SK-N-MC (cell line): ENCODE measurements around the gene EEFSEC.

Experiments
- DNase-seq: peaks from one replicate; pipeline ENCODE4 v3.0.0-alpha.2; 2011; ENCODE audit warnings: low read depth, low spot score
- H3K27ac ChIP-seq: fragments of 200-600 bp; sonication (generic); 2 replicates; pipeline ENCODE4 v1.5.1; 2016; ENCODE audit warnings: mixed run types
- H3K36me3 ChIP-seq: fragments of 200-600 bp; sonication (generic); 2 replicates; pipeline ENCODE4 v1.6.1; 2017; ENCODE audit warnings: antibody characterized with exemption, low read length, mixed read lengths; ENCODE audit not compliant: insufficient read depth
- H3K4me3 ChIP-seq: fragments of 200-600 bp; sonication (generic); 2 replicates; pipeline ENCODE4 v1.5.1; 2016
- H3K9ac ChIP-seq: fragments of 200-600 bp; sonication (generic); 2 replicates; pipeline ENCODE4 v1.8.0; 2017; ENCODE audit warnings: mixed run types, mixed read lengths; ENCODE audit not compliant: insufficient read length
- H3K9me3 ChIP-seq: fragments of 200-600 bp; sonication (generic); 2 replicates; pipeline ENCODE4 v1.6.1; 2017; ENCODE audit warnings: low read depth, mild to moderate bottlenecking, antibody characterized with exemption, low read length, moderate library complexity, mixed read lengths
- EZH2 ChIP-seq: fragments of 200-600 bp; sonication (generic); IDR thresholded peaks from one replicate; pipeline ENCODE4 v1.6.1; 2017; ENCODE audit warnings: antibody characterized with exemption
- FOXP2 ChIP-seq: optimal IDR thresholded peaks from 2 replicates; pipeline ENCODE3; 2011; ENCODE audit warnings: mild to moderate bottlenecking, moderate library complexity; ENCODE audit not compliant: insufficient read depth; ENCODE audit errors: extremely low read length, control extremely low read depth
- POLR2AphosphoS5 ChIP-seq: IDR thresholded peaks from 2 replicates; pipeline ENCODE4 v1.6.1; 2012; ENCODE audit warnings: mild to moderate bottlenecking, low read depth, low read length, borderline replicate concordance

Gene EEFSEC

GRCh38 chr3:128366652-128367051 lies 213.4 kb downstream of the EEFSEC start:
- Histone ChIP-seq H3K4me3 (no peak overlapping the region), H3K9ac (no peak overlapping the region), H3K36me3 (no peaks in the 10 kb centered on the region), H3K9me3 (no peaks in the 10 kb centered on the region), H3K27ac (no peak overlapping the region)
- no peak for TF ChIP-seq FOXP2
- no peak for TF ChIP-seq EZH2
- no peak for TF ChIP-seq POLR2AphosphoS5
- DNase-seq, result no peak

- Histone ChIP-seq H3K4me3 (no peak overlapping the region), H3K36me3 (no peaks in the 10 kb centered on the region), H3K9me3 (no peaks in the 10 kb centered on the region), H3K27ac (no peak overlapping the region), H3K9ac (no peak overlapping the region)
- no peak for TF ChIP-seq FOXP2
- no peak for TF ChIP-seq EZH2
- TF ChIP-seq POLR2AphosphoS5, result no peak
- no peak for DNase-seq
Observed at GRCh38 chr3:128367221-128367620, 213.9 kb downstream of the EEFSEC start.

- no peak overlapping the region for H3K4me3 ChIP-seq
- TF ChIP-seq POLR2AphosphoS5 (no peak), FOXP2 (no peak), EZH2 (no peak)
- no peak for DNase-seq
- no peaks in the 10 kb centered on the region for H3K9me3 ChIP-seq
- no peaks in the 10 kb centered on the region for H3K36me3 ChIP-seq
- no peak overlapping the region for H3K9ac ChIP-seq
- no peak overlapping the region for H3K27ac ChIP-seq
Observed at GRCh38 chr3:128367761-128368160, 214.5 kb downstream of the EEFSEC start.

GRCh38 chr3:128368626-128369025 lies 215.3 kb downstream of the EEFSEC start:
- Histone ChIP-seq H3K9ac (no peak overlapping the region), H3K4me3 (no peak overlapping the region), H3K27ac (no peak overlapping the region), H3K36me3 (no peaks in the 10 kb centered on the region), H3K9me3 (no peaks in the 10 kb centered on the region)
- no peak for TF ChIP-seq EZH2
- TF ChIP-seq FOXP2, result no peak
- TF ChIP-seq POLR2AphosphoS5, result no peak
- DNase-seq, result no peak

- Histone ChIP-seq H3K36me3 (no peaks in the 10 kb centered on the region), H3K9ac (no peak overlapping the region), H3K4me3 (no peak overlapping the region), H3K9me3 (no peaks in the 10 kb centered on the region), H3K27ac (no peak overlapping the region)
- no peak for TF ChIP-seq FOXP2
- TF ChIP-seq EZH2, result no peak
- no peak for TF ChIP-seq POLR2AphosphoS5
- DNase-seq, result no peak
Observed at GRCh38 chr3:128369121-128369703, 215.9 kb downstream of the EEFSEC start.

- Histone ChIP-seq H3K9me3 (no peaks in the 10 kb centered on the region), H3K9ac (no peak overlapping the region), H3K4me3 (no peak overlapping the region), H3K36me3 (no peaks in the 10 kb centered on the region), H3K27ac (no peak overlapping the region)
- TF ChIP-seq EZH2, result no peak
- no peak for TF ChIP-seq FOXP2
- TF ChIP-seq POLR2AphosphoS5, result no peak
- no peak for DNase-seq
Observed at GRCh38 chr3:128369881-128370642, 216.8 kb downstream of the EEFSEC start.

GRCh38 chr3:128372281-128372680 lies 219.0 kb downstream of the EEFSEC start:
- no peak overlapping the region for H3K9ac ChIP-seq
- no peak overlapping the region for H3K27ac ChIP-seq
- DNase-seq, result no peak
- TF ChIP-seq POLR2AphosphoS5, result no peak
- no peak for TF ChIP-seq FOXP2
- H3K4me3 ChIP-seq, result no peak overlapping the region
- no peaks in the 10 kb centered on the region for H3K9me3 ChIP-seq
- H3K36me3 ChIP-seq, result no peaks in the 10 kb centered on the region

GRCh38 chr3:128372707-128373533 lies 219.6 kb downstream of the EEFSEC start:
- Histone ChIP-seq H3K9ac (no peak overlapping the region), H3K27ac (no peak overlapping the region), H3K9me3 (no peaks in the 10 kb centered on the region), H3K36me3 (no peaks in the 10 kb centered on the region), H3K4me3 (no peak overlapping the region)
- TF ChIP-seq POLR2AphosphoS5 (no peak), FOXP2 (no peak), EZH2 (no peak)
- no peak for DNase-seq
